ENCODE measurements around the gene PTGFRN. TPM values are rescaled to one million over a fixed set of nuclear protein-coding genes. Genes with fewer than 3 reads are reported as not detected.

The PTGFRN gene
- total and polyA plus RNA-seq, 9 of the 15 experiments (the other 6 are each of a cell fraction or from before 2014, with no cell fraction given) = 17.3 to 33.1 (median 25.7) TPM

DNA sequence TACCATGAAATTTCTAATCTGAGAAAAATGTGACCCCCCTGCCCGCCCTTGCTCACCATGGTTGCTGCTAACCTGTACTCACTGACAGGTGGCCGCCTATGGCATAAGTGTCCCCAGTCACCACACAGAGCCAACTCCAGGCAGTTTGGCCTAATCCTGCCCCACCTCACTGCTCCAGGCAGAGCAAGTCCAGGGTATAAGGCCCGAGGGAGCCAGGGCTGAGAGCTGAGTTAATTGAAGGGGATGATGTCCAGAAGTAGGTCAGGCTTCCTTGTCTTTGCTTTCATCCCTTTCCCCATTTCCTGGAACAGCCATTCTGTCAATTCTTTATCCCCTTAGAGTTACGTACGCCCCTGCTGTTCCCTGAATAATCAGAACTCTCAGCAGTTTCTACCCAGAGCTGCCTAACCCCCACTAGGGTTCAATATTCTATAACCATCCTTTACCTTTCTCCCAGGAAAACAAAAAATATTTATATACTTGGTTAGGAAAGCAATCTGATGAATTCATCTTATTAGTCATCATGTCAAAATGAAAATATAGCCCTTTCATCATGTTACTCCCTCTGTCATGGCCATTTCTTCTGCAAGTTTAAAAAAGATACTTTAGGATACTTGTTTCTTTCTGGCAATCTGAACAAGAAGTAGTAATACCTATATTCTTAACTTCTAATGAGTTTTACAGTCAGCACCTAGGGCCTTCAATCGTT is 62.4 kb downstream of the PTGFRN start:
- in situ Hi-C loops (cut with MboI) = no loop called here
- intact Hi-C loops (cut with micrococcal nuclease) = no loop called here
- Histone ChIP-seq H4K20me1 (replicated peaks; ENCODE audit: control insufficient read depth, insufficient read depth, low read length) (no peaks in the 10 kb centered on the region), H3K4me3 (no peak overlapping the region), H2AFZ (ENCODE audit: low read depth, low read length) (no peak overlapping the region), H3K9me1 (ENCODE audit: control insufficient read depth, insufficient read depth, low read length) (no peaks in the 10 kb centered on the region), H3K9me3 (replicated peaks; ENCODE audit: control insufficient read depth, insufficient read depth, low read depth, low read length) (peaks cover 4% of the 10 kb centered on the region; the same call in 1 of the 2 replicates), H3K27me3 (ENCODE audit: control insufficient read depth in 2 of 2, insufficient read depth in 2 of 2, low read length in 2 of 2) (no peaks in the 10 kb centered on the region), H3K4me2 (ENCODE audit: insufficient read depth, low read length) (no peak overlapping the region), H3K4me1 (replicated peaks in 1 of 2; ENCODE audit: control insufficient read depth in 2 of 2, insufficient read depth in 2 of 2, low read length in 2 of 2) (no peaks in the 10 kb centered on the region), H3K9ac (ENCODE audit: insufficient read depth in 1 of 2, low read depth in 2 of 2, low read length in 2 of 2) (no peak overlapping the region), H3K36me3 (ENCODE audit: control insufficient read depth, insufficient read depth, low read length) (peaks cover 19% of the 10 kb centered on the region; the same call in 2 of the 3 replicates), H3K79me2 (ENCODE audit: control insufficient read depth, insufficient read depth, low read length) (no peaks in the 10 kb centered on the region), H3K27ac (ENCODE audit: extremely low read depth, low read depth, low read length) (no peak overlapping the region)
- DNase-seq (ENCODE audit: extremely low read depth in 1 of 4, low spot score in 3 of 4) (no peak), ATAC-seq (no peak), FAIRE-seq (no peak)
- CTCF ChIA-PET (ENCODE audit: low intra/inter-chr PET ratio) = no interaction called here
- TF ChIP-seq, protein P1, sequence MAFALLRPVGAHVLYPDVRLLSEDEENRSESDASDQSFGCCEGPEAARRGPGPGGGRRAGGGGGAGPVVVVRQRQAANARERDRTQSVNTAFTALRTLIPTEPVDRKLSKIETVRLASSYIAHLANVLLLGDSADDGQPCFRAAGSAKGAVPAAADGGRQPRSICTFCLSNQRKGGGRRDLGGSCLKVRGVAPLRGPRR (CRISPR knock-in tag; IDR thresholded peaks at IDR 0.05) = no peak
- TF ChIP-seq, protein P2, sequence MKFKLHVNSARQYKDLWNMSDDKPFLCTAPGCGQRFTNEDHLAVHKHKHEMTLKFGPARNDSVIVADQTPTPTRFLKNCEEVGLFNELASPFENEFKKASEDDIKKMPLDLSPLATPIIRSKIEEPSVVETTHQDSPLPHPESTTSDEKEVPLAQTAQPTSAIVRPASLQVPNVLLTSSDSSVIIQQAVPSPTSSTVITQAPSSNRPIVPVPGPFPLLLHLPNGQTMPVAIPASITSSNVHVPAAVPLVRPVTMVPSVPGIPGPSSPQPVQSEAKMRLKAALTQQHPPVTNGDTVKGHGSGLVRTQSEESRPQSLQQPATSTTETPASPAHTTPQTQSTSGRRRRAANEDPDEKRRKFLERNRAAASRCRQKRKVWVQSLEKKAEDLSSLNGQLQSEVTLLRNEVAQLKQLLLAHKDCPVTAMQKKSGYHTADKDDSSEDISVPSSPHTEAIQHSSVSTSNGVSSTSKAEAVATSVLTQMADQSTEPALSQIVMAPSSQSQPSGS (CRISPR knock-in tag; IDR thresholded peaks at IDR 0.05) = no peak
- TF ChIP-seq HOXB6 (CRISPR knock-in tag; IDR thresholded peaks at IDR 0.05; ENCODE audit: borderline replicate concordance) = no peak
- TF ChIP-seq ZNF77 (CRISPR knock-in tag; IDR thresholded peaks at IDR 0.05) = no peak
- TF ChIP-seq MYNN (IDR thresholded peaks at IDR 0.05) = no peak
- no peak for TF ChIP-seq MYNN (CRISPR knock-in tag; IDR thresholded peaks at IDR 0.05)
- POLR2A ChIA-PET = interaction anchor here (1.2 kb wide), 1 partner anchor 14 kb away, joined by 5 read pairs; no protein-coding TSS in a partner anchor
- BruUV-seq (replicated peaks) = no TSS peak
- 76% methylated on average over 6 of the region's 6 CpGs for WGBS (ENCODE audit: insufficient coverage, low coverage, missing lambda C conversion rate)
